ENCODE results near the gene PHETA2.

- TF ChIP-seq CTCF (IDR thresholded peaks at IDR 0.05) (no peak), POLR2AphosphoS5 (IDR thresholded peaks at IDR 0.05; ENCODE audit: insufficient read depth in 1 of 2, low read depth in 1 of 2) (no peak), POLR2A (IDR thresholded peaks at IDR 0.05) (no peak)
These were observed 7.1 kb upstream of the PHETA2 start for GRCh38 chr22:42066937-42067336.
